KBM-7 (cell line): Measurements from ENCODE around the gene MED19.

Source experiments
- DNase-seq: peaks from one replicate; pipeline ENCODE4 v3.0.0-alpha.2; 2015
- in situ Hi-C: fragments of 300-500 bp; cut with MboI; formaldehyde crosslinking; loops from 2 replicates; pipeline ENCODE4 v1.14.3; 2020; ENCODE audit warnings: low sequenced_read_pairs, low pct_unique_long_range_greater_than_20kb, mixed read lengths

Gene MED19

DNA sequence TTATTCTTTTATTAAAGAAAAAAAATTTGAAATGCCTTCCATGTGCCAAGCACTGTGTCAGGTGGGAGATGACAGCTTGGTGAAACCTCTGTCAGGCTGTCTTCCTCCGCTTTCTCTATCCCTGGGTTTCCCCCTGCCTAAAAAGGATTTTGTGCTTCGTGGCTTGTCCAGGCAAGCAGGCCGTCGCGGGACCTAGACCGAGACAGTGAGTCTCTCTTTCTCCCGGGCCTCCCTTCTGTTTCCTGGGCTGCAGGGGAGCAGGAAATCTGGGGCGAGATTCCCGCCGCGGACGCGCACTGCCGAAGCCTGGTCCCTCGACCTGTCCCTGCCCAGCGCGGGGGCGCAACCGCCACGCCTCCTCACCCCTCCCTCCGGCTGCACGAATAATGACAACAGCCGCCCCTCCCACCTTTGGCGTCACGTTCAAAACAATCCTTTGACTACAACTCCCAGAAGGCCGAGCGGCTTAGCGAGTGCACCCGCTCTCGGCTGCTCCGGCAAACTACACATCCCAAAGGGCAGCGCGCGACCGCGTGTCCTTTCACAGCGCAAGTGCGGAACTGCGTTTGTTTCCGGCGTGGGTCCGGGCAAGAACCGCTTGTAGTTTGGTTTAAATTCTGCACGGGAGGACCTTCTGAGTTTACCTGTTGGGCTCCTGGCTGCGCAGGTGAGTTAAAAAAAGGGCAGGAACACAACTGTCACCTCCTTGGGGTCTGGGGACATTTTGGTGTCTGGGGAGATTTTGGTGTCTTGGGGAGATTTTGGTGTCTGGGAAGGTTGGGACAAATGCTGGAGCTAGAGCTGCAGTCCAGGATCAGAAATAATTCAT is 54.6 kb downstream of the MED19 start, which contains the start of gene CLP1:
CLP1 (plus strand) TSS at position 569 of the 829 bp plus-strand sequence. CDS start 1,715 bp downstream, outside the sequence.
- peak; percentile 99 for DNase-seq
- in situ Hi-C loops: no loop called here

DNA sequence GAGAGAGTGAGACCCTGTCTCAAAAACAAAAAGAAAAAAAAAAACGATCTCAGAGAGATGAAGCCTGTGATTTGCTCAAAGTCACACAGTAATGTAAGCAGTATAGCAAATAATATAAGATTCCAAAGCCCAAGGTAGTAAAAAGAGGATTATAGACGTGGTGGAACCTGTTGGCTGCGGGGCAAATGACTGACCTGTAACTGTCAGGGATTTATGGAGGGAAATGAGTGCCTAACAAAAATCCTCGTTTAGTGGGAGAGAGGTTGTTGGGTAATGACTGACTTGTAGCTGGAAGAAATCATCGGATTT is 55.2 kb downstream of the MED19 start:
- in situ Hi-C loops: no loop called here

More for the DNA sequence above, 55.2 kb downstream of the MED19 start:
- DNase-seq: no peak
